NCI-H1930 (cell line): ENCODE results near the gene RCVRN.

Source experiments
- DNase-seq, 2 experiments: peaks; one replicate each; lab custom pipeline; 2025; lab: John Stamatoyannopoulos, UW

Gene RCVRN

DNA sequence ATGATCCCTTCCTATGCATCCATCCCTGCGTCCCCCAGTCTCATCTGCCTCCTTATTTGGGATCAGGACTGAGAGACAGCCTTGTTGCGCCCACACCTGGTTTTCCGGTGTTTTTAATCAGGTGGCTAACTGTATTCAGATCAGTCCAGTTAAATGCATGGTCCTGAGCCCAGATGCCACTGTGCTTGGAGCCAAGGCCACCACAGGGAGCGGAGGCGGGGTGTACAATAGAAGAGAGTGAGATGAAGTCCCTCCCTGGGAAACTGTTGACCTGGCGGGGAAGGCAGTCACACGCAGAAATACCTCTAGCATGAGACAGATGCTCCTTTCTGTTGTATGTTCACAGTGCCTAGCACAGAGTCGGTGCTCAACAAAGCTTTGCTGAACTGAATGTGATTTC is 6.3 kb downstream of the RCVRN start:
- no peak for DNase-seq

DNA sequence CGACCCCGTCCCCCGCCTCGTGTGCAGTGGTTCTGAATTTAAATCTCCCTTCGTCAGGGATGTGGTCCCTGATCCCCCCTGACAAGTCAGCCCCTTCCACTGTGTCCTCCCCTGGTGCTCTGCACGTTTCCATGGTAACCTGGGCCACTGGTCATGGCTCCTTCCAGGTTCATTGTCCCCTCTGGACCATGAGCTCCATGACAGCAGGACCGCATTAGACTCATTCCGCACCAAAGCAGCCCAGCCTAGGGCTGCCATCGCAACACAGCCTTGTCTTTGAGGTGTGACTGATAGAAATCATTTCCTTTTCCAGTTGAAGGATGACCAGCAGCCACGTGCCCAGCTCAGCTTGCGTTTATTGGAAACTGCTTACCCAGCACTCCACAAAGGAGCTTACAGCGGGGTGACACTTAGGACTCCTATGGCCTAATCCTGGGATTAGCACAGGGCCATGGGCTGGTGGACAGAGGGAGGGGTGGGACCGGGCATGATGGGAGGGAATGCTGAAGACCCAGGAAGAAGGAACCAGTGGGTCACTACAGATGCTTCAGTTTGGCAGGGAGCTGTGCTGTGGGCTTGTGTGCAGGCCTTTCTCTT is 7.6 kb downstream of the RCVRN start:
- no peak for DNase-seq

DNA sequence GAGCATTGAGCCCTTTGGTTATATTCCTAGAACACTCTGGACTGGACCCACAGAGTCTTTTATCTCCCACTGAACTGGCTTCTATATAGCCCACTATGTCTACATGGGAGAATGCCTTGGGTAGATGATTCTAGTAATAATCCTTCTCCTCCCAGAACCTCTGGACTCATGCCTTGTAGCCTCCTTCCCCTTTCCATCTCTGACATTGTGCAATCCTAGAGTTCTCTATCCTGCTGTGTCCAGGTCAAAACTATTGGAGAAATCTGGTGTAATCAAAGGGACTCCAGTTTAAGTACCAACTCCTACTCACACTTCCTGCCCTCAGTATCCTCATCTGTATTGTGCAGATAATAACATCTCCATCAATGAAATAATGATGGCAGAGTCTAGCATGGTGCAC is 9.1 kb downstream of the RCVRN start:
- no peak for DNase-seq

DNA sequence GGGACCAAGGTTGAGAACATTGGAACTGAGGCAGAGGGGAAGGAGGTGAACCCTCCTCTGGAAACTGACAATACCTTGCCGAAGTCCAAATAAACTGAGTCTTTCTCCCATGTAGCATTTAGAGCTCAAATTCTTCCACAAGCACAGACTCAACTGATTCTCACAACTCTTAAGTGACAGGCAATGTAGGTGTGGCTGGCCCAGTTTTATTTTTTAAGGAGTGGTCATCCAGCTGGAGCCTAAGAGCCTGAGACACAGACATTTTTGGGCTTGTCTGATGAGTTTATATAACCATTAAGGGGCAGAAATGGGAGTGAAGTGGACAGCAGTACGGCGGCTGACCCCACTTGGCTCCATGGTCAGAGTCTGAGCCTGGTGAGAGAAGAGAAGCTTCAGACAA is 10.8 kb downstream of the RCVRN start:
- DNase-seq: no peak

DNA sequence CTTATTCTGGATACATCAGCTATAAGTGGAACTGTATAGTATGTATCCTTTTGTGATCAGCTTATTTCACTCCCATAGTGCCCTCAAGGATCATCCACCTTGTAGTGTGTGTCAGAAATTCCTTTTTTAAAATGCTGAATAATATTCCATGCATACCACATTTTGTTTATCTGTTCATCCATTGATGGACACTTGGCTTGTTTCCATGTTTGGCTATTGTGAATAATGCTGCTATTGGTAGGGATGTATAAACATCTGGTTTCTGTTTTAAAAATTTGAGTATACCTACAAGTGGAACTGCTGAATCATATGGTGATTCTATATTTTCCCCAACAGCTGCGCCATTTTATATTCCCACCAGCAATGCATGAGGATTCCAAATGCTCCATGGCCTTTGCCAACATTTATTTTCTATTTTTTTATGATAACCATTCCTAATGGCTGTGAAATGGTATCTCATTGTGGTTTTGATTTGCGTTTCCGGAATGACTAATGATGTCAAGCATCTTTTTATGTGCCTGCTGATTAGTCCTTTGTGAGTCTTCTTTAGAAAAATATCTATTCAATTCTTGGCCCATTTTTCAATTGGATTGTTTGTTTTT is 11.6 kb downstream of the RCVRN start:
- DNase-seq: no peak

DNA sequence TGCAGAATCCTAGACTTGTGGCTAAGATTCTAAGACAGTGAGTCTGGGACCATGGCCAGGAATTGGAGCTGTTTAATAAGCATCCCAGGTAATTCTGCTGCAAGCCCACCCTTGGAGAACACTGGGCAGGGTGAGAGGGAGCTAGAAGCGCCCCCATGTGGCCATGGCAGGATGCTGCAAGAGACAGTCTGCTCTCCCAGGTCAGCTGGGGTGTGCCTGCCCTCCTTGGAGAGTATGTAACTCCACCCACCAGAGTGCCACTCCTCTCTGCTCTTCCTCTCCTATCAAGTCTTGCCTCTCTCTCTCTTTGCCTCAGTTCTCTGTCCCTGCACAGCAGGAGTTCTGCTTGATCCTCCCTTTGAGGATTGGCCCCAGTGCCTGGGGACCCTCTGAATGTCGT is 14.9 kb downstream of the RCVRN start:
- DNase-seq: peak in 1 of 2 experiments; percentile 11

DNA sequence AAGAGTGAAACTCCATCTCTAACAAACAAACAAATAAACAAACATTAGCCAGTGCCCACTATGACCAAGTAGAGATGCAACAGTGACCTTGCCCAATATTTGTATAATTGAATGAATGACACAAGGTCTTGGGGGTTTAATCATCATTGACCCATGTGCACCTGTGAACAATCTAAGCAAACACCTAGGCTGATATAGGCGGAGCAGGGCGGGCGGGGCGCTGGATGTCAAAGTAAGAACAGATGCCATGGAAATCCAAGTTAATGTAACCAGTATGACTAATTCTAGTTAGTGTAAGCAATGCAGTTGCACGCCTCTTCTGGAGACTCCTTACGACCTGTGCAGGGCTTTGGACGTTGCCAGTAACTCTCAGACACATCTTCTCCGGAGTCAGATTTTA is 17.6 kb downstream of the RCVRN start:
- no peak for DNase-seq

DNA sequence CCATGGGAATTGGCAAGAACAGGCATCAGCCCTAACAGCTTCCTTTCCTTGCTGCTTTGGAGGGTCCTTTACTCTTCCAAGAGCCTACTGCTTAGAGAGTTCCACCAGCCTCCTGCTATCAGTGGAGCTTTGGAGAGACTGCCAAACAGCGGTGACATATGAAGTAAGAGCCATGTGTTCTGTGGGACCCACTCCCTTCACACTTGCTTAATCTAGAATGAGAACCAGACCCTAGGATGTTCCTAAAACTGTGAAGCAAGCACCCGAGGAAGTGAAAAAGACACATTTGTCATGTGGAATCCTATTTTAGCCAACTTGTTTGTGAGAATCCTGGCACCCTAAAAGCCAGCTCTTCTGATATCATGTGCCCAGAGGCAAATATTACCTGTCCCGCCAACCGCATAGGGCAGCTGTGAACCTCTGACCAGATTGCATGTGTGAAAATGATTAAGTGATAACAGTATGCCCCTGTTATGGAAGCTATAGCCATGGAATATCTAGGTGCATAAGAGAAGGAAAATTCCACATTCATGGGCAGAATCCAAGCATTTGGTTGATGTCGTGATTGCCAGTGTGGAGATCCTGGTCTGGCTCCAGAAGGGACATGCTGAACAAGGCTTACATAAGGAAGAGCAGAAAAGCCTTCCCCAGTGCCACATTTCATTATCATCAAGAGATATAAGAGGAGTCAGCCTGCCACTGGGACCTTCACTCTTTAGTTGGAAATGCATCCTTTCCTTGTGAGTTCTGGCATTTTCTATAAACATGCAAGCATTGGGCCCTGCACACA is 18.7 kb downstream of the RCVRN start:
- DNase-seq: no peak

DNA sequence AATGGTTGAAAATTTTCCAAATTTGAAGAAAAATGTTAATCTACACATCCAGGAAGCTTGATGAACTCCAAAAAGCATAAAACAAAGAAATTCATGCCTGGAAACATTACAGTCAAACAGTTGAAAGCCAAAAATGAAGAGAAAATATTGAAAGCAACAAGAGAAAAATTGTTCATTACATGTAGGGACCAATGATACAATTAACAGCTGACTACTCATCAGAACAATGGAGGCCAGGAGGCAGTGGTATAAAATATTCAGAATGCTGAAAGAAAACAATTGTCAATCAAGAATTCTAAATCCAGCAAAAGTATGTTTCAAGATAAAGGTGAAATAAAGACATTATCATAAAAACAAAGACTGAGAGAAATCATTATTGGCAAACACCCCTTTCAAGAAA is 21.6 kb downstream of the RCVRN start:
- DNase-seq: no peak

DNA sequence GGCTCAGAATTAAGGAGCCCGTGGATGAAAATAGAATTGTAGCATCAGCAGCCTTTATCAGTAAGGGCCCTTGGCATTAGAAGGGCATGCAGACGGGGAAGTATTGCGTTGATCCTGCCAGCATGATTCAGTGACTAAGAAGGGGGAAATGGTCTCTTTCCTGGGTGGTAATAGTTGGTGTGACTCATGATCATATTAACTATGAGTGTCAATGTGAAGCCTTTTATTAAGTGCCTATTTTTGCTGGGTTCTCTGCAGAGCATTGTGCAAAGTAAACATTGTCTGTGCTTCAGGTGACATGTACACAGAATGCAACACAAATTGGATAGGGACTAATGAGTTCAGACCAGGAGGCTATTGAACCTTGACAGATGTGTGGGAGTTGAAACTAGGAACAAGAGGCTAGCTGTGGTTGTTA is 24.5 kb downstream of the RCVRN start:
- DNase-seq: no peak

DNA sequence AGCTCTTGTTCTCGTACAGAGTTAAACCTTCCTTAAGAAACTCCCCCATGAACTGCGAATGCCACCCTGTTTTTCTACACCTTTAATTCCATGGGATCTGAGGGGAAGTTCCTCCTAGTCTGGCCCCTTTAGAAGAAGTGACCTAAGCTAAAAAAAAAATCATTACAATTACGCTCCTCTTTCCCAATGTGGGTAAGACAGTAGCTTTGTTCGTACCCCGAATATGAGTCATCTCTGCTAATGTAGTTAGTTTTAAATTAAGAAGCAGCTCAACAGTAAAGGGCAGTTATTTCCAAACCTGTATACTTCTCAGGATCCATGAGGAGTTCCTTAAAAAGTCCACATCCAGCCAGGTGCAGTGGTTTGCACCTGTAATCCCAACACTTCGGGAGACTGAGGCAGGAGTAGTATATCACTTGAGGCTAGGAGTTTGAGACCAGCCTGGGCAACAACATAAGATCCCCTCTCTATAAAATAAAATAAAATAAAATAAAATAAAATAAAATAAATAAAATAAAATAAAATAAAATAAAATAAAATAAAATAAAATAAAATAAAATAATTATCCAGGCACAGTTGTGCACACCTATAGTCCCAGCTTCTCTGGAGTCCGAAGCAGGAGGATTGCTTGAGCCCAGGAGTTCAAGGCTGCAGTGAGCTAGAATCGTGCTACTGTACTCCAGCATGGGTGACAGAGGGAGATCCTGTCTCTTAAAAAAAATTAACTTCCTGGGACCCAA is 26.1 kb downstream of the RCVRN start:
- no peak for DNase-seq

DNA sequence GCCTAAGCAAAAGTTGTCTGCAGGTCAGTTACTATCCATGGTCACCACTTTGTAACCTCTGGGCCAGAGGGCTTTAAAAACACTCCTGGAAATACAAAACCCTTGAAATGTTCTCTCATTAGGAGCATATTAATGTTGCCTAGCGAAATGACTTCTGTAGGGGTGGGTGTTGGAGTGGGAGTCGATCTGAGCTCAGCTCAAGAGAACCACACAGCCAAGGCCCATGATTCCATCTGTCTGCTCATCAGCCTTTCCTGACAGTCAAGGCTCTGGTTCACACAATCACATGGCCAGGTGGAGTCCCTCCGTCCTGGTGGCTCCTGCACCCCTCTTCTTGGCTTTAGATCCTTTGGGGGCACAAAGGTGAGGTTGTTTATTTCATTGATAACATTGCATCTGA is 26.7 kb downstream of the RCVRN start:
- no peak for DNase-seq

DNA sequence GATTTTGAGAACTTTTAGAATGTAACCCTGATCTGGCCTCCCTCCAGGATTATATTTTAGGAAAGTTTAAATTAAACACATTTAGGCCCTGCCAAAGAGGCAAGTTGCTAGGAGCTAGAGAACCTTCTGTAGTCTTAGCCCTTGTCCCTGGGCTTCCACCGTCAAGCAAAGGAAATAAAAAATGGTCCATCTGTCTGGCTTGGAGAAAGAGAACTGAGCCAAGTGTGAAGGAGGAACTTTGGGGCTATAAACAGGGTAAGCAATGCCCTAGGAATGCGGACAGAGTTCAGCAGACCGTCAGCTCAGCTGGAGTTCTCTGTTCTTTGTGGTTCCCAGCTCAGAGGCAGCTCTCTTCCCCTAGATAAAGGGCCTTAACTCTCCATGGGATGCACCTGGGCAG is 29.6 kb downstream of the RCVRN start:
- no peak for DNase-seq

DNA sequence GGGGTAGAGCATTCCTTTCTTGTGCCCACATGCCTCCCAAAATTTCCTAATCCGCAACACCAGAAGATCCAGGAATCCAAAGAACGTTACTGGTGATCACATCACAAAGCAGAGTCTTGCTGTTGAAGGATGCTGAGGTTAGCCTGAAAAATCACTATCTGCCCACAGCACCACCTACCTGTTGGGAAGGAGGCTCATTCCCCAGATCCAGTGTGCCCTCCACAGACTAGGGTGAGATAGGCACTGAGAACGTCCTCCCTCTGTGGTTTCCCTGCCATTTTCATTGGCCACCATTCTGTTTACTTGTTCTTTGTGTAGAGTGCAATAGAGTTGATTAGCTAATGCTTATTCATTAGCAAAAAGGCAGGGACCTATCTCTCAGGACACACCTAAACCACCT is 30.3 kb downstream of the RCVRN start:
- peak in 1 of 2 experiments; percentile 0 for DNase-seq

DNA sequence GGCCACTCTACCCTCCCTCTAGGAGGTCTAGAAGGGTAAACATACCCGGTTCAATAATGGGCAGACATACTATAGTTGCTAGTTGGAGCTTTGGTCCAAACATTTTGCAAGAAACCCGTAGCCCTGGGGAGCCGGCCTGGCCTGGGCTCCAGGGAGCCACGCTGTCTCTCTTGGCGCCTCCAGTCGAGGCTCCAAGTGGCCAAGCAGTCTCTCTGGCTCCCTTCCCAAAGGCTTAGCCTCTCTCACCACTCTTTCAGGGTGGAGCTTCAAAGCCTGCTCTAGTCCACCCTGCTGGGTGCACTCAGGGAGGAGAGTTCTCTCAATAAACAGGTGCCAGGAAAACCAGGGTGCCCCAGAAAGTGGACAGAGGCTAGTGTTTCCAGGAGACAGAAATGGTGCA is 32.2 kb downstream of the RCVRN start:
- no peak for DNase-seq

DNA sequence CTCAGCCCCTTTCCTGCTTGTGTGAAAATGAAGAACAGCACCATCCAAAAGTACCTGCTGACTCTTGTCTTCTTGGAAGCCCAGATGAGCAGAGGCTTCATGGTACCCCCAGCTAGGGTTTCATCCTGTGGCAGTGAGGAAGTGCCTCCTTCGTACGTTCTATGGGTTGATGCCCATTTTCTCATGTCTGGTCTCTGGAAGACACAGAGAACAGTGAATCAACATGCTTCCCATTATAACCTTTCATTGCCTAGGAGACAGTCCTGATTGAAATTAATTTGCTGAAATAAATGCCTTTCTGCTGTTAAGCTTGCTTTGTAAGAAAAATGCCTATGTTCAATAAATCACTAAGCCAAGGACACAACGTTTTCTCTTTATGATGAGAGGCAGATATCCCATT is 36.5 kb downstream of the RCVRN start:
- peak in 1 of 2 experiments; percentile 2 for DNase-seq

DNA sequence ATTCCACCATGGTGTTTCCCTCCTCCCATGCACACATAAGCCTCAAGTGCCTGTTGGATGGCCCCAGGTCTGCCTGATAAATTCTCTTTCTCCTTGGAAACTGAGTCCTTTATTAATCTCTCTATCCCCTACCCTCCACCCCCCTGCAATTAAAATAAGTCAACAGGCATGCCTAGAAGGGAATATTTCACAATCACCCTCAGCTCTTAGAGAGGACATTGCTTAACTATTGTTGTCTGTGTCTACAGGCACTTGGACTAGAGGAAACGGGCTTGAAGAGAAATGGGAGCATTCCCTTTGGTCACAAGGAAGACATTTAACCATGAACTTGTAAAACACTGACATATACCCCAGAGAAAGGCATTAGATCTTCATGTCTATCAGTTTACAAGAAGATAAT is 39.5 kb downstream of the RCVRN start:
- no peak for DNase-seq

DNA sequence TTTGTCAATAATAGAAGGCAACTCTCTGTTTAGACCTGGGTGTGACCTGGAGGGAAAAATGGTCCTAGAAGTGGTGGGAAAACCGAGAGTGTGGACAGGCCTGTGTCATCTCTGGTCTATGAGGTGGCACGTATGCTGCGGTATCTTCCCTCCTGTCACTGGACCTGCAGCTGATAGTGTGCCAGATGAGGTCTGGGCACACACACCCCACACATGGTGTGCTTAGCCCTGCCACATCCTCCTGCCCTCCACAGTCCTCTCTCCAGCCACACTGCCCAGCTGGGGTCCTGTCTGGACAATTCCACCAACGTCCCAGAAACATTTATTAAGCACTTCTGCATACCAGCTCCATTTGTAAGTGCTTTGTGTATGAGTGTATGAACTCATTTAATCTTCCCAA is 42.1 kb downstream of the RCVRN start:
- DNase-seq: no peak

DNA sequence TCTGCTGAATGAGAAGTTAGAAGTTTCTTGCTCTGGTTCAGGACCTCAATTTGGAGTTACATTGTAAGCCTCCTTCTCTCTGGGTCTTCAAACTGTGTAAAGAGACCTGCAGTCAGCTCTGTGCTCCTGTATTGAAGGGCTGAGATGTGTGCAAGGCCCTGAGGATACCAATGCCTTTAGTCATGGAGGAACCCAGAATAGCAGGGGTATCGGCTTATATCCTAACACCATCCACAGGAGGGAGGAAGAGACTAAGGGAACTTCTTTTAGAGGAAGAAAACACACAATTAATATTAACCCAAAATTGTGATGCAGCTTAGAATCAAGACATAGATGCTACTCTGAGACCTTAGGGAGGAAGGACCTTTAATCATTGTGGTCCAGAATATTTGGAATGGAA is 42.9 kb downstream of the RCVRN start:
- no peak for DNase-seq

DNA sequence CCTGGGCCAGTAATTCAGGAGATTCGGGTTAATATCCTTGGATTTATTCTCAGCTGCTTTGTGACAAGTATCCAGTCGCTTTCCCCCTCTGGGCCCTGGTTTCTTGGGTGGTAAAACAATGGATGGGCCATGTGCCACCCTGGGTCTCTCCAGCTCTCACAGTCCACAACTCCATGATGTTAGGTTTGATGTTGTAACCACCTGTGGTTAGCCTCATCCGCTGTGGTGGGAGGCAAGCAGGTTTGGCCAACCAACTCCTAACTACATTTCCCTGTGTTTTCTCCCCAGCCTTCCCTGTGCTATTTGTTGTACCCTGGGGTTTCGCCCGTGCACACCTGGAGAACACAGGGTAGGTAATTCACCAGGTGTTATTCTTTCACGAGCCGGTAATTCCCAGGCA is 44.2 kb downstream of the RCVRN start:
- no peak for DNase-seq

DNA sequence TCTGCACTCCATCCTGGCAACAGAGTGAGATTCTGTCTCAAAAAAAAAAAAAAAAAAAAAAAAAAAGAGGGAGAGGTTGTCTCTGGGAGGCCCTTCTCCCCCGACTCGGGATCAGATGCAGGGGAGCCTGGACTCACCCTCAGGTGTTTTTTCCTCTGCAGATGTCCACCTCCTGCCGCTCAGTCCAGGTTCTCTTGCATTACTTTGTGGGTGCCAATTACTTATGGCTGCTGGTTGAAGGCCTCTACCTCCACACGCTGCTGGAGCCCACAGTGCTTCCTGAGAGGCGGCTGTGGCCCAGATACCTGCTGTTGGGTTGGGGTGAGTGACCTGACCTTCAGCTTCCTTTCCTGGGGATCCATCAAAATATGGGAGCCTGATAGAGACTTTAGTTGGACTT is 45.3 kb downstream of the RCVRN start:
- no peak for DNase-seq

DNA sequence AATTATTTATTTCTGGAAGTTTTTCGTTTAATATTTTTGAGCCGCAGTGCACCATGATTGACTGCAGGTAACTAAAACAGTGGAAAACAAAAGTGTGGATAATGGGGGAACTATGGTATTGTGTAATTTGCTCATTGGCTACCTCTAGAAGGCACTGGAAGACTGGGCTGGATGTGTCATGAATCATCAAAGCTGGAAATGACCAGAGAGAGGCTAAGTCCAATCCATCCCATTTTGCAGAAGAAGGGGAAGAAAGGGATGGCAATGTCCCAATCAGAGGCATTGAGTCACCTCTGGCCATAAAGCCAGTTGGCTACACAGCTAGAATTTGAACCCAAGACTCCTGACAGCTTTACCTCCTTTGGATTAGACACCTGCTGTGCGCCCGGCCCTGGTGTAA is 50.0 kb downstream of the RCVRN start:
- DNase-seq: no peak

DNA sequence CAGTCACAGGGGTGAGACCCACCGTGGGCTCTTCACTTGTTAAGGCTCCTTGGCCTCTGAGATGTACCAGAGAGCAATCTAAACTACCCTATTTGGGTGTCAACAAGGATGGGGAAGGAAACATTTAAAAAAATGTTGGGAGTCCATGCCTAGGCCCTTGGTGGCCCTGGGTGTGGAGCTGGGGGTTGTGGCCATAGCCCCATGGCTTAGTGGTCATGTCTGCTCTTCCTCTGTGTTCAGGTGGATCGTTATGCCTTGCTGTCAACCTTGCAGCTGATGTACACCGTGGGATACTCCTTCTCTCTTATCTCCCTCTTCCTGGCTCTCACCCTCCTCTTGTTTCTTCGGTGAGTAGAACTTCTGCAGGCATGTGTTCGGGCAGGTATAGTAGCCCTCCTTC is 50.8 kb downstream of the RCVRN start:
- no peak for DNase-seq
